ENCODE data around the gene SLC25A14.
"Not testable (repeated sequence)": the region's sequence is repeated elsewhere in the genome, so short reads cannot be mapped to it uniquely, and the experiment has no call there.

DNA sequence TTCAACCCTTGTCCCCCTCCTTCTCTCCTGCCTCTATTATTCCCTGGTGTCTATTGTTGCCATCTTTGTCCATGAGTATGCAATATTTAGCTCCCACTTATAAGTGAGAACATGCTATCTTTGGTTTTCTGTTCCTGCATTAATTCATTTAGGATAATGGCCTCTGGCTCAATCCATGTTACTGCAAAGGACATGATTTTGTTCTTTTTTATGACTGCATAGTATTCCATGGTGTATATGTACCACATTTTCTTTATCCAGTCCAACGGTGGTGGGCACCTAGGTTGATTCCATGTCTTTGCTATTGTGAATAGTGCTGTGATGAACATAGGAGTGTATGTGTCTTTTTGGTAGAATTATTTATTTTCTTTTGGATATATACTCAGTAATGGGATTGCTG is 12.3 kb downstream of the SLC25A14 start:
- TF ChIP-seq CTCF, EZH2phosphoT487, EZH2 (IDR thresholded peaks at IDR 0.05): not testable (repeated sequence)
